Measurements from ENCODE around the gene RTCA.
A peak's percentile ranks its signal among the peaks of the same experiment; 100 is the strongest.

RTCA gene

GRCh38 chr1:100298512-100298911, 32.5 kb downstream of the RTCA start:
- Mint-ChIP-seq H3K4me1 (no peaks in the 10 kb centered on the region), H3K9me3 (peaks cover 4% of the 10 kb centered on the region), H3K36me3 (ENCODE audit: low read depth) (peaks cover 4% of the 10 kb centered on the region), H3K4me3 (no peak overlapping the region), H3K27ac (peak overlapping the region; percentile 5), H3K27me3 (ENCODE audit: low read depth, poor library complexity) (no peaks in the 10 kb centered on the region)
- TF ChIP-seq CTCF (IDR thresholded peaks at IDR 0.05), result no peak
- DNase-seq, result no peak

GRCh38 chr1:100299521-100300222, 33.7 kb downstream of the RTCA start:
- Mint-ChIP-seq H3K36me3 (ENCODE audit: low read depth) (peaks cover 4% of the 10 kb centered on the region), H3K27me3 (ENCODE audit: low read depth, poor library complexity) (no peaks in the 10 kb centered on the region), H3K4me1 (no peaks in the 10 kb centered on the region), H3K4me3 (no peak overlapping the region), H3K9me3 (peaks cover 4% of the 10 kb centered on the region), H3K27ac (no peak overlapping the region)
- no peak for TF ChIP-seq CTCF (IDR thresholded peaks at IDR 0.05)
- no peak for DNase-seq

GRCh38 chr1:100300691-100301090, 34.7 kb downstream of the RTCA start:
- Mint-ChIP-seq H3K9me3 (peaks cover 4% of the 10 kb centered on the region), H3K4me3 (no peak overlapping the region), H3K27ac (no peak overlapping the region), H3K36me3 (ENCODE audit: low read depth) (peaks cover 4% of the 10 kb centered on the region), H3K27me3 (ENCODE audit: low read depth, poor library complexity) (no peaks in the 10 kb centered on the region), H3K4me1 (no peaks in the 10 kb centered on the region)
- DNase-seq, result no peak
- TF ChIP-seq CTCF (IDR thresholded peaks at IDR 0.05), result no peak

- no peak for TF ChIP-seq CTCF (IDR thresholded peaks at IDR 0.05)
- DNase-seq, result no peak
- Mint-ChIP-seq H3K27ac (no peak overlapping the region), H3K9me3 (no peaks in the 10 kb centered on the region), H3K4me3 (no peak overlapping the region), H3K27me3 (ENCODE audit: low read depth, poor library complexity) (peaks cover 2% of the 10 kb centered on the region), H3K4me1 (no peaks in the 10 kb centered on the region), H3K36me3 (ENCODE audit: low read depth) (no peaks in the 10 kb centered on the region)
These were observed 36.7 kb downstream of the RTCA start for GRCh38 chr1:100302739-100303138.

GRCh38 chr1:100304227-100304626, 38.2 kb downstream of the RTCA start:
- Mint-ChIP-seq H3K4me3 (no peak overlapping the region), H3K4me1 (no peaks in the 10 kb centered on the region), H3K9me3 (no peaks in the 10 kb centered on the region), H3K27ac (no peak overlapping the region), H3K36me3 (ENCODE audit: low read depth) (no peaks in the 10 kb centered on the region), H3K27me3 (ENCODE audit: low read depth, poor library complexity) (peaks cover 2% of the 10 kb centered on the region)
- no peak for DNase-seq
- TF ChIP-seq CTCF (IDR thresholded peaks at IDR 0.05), result no peak

- Mint-ChIP-seq H3K27me3 (ENCODE audit: low read depth, poor library complexity) (peaks cover 2% of the 10 kb centered on the region), H3K27ac (no peak overlapping the region), H3K36me3 (ENCODE audit: low read depth) (no peaks in the 10 kb centered on the region), H3K4me3 (no peak overlapping the region), H3K9me3 (peaks cover 3% of the 10 kb centered on the region), H3K4me1 (no peaks in the 10 kb centered on the region)
- DNase-seq, result no peak
- TF ChIP-seq CTCF (IDR thresholded peaks at IDR 0.05), result no peak
These were observed 38.9 kb downstream of the RTCA start for GRCh38 chr1:100304921-100305320.
